HUES48 (cell line): ENCODE data around the gene TAF11L10.
"Not testable (repeated sequence)": the region's sequence is repeated elsewhere in the genome, so short reads cannot be mapped to it uniquely, and the experiment has no call there.

Experiments
- H3K27ac ChIP-seq: one replicate; pipeline ENCODE4 v1.7.0; 2013; ENCODE audit warnings: low read depth, low read length, inconsistent platforms
- H3K27me3 ChIP-seq: 2 replicates; pipeline ENCODE4 v1.6.1; 2013; ENCODE audit warnings: mild to moderate bottlenecking, low read length; ENCODE audit not compliant: control insufficient read depth, insufficient read depth
- H3K36me3 ChIP-seq: 2 replicates; pipeline ENCODE4 v1.6.1; 2013; ENCODE audit warnings: low read length; ENCODE audit not compliant: control insufficient read depth, insufficient read depth
- H3K4me1 ChIP-seq: 2 replicates; pipeline ENCODE4 v1.6.1; 2013; ENCODE audit warnings: mild to moderate bottlenecking, low read length; ENCODE audit not compliant: control insufficient read depth, insufficient read depth
- H3K4me3 ChIP-seq: 2 replicates; pipeline ENCODE4 v1.5.1; 2013; ENCODE audit warnings: mild to moderate bottlenecking, low read depth, low read length
- H3K9ac ChIP-seq: 2 replicates; pipeline ENCODE4 v1.6.1; 2013; ENCODE audit warnings: mild to moderate bottlenecking, low read depth, low read length, moderate library complexity
- H3K9me3 ChIP-seq: 2 replicates; pipeline ENCODE4 v1.6.1; 2013; ENCODE audit warnings: low read length; ENCODE audit not compliant: control insufficient read depth, insufficient read depth

Gene TAF11L10

DNA sequence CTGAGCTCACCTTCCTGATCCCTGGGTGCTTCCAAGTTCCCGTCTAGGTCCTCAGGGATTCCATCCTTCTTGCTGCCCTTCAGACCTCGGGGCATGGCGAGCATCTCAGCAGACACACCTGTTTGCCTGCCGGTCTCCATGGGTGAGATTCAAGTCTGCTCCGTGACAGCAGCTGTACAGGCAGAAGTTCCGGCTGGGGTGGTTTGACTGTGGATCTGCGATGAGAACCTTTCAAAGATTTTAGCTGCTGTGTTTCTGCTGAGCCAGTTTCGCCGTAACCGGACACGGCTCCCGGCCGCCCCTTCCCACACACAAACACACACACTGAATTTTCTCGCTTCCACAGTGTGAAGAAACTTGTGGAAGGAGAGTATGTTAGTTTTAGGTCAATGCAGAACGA, 3.4 kb downstream of the TAF11L10 start, which contains the start of gene TAF11L9:
TSS of gene TAF11L9 (minus strand) at position 140 of the 400 bp plus-strand sequence.
- H3K9ac ChIP-seq, H3K4me1 ChIP-seq, H3K9me3 ChIP-seq, H3K27ac ChIP-seq, H3K4me3 ChIP-seq, H3K36me3 ChIP-seq, H3K27me3 ChIP-seq: not testable (repeated sequence)

DNA sequence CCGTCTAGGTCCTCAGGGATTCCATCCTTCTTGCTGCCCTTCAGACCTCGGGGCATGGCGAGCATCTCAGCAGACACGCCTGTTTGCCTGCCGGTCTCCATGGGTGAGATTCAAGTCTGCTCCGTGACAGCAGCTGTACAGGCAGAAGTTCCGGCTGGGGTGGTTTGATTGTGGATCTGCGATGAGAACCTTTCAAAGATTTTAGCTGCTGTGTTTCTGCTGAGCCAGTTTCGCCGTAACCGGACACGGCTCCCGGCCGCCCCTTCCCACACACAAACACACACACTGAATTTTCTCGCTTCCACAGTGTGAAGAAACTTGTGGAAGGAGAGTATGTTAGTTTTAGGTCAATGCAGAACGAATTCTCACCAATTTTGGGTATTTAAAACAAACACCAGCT, 6.8 kb downstream of the TAF11L10 start, which contains the start of gene TAF11L8:
TSS of gene TAF11L8 (minus strand) at position 101 of the 400 bp plus-strand sequence.
- not testable (repeated sequence) for H3K27me3 ChIP-seq, H3K4me3 ChIP-seq, H3K27ac ChIP-seq, H3K4me1 ChIP-seq, H3K9me3 ChIP-seq, H3K9ac ChIP-seq, H3K36me3 ChIP-seq

DNA sequence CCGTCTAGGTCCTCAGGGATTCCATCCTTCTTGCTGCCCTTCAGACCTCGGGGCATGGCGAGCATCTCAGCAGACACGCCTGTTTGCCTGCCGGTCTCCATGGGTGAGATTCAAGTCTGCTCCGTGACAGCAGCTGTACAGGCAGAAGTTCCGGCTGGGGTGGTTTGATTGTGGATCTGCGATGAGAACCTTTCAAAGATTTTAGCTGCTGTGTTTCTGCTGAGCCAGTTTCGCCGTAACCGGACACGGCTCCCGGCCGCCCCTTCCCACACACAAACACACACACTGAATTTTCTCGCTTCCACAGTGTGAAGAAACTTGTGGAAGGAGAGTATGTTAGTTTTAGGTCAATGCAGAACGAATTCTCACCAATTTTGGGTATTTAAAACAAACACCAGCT, 12.0 kb downstream of the TAF11L10 start, which contains the start of gene TAF11L7:
TSS of gene TAF11L7 (minus strand) at position 101 of the 400 bp plus-strand sequence.
- not testable (repeated sequence) for H3K27me3 ChIP-seq, H3K9ac ChIP-seq, H3K4me1 ChIP-seq, H3K9me3 ChIP-seq, H3K4me3 ChIP-seq, H3K36me3 ChIP-seq, H3K27ac ChIP-seq
